Neural progenitor cell (in vitro differentiated cells): Measurements from ENCODE around the gene C8G. TPM values are rescaled to one million over a fixed set of nuclear protein-coding genes. Genes with fewer than 3 reads are reported as not detected.

ENCODE experiments used
- DNase-seq: peaks from one replicate; pipeline ENCODE4 v3.0.0-alpha.2; 2016; ENCODE audit warnings: low spot score
- H2AFZ ChIP-seq: fragments of 200-600 bp; sonication (generic); replicated peaks from 2 replicates; pipeline ENCODE4 v1.6.1; 2016; ENCODE audit warnings: antibody characterized with exemption
- H3F3A ChIP-seq: fragments of 200-600 bp; sonication (generic); 2 replicates; pipeline ENCODE4 v1.6.1; 2016; ENCODE audit warnings: antibody characterized with exemption, low read depth
- H3K27ac ChIP-seq: fragments of 200-600 bp; sonication (generic); 2 replicates; pipeline ENCODE4 v1.5.1; 2016; ENCODE audit warnings: mild to moderate bottlenecking
- H3K27me3 ChIP-seq: fragments of 200-600 bp; sonication (generic); 2 replicates; pipeline ENCODE4 v1.6.1; 2016; ENCODE audit warnings: mild to moderate bottlenecking, moderate library complexity
- H3K36me3 ChIP-seq: fragments of 200-600 bp; sonication (generic); 2 replicates; pipeline ENCODE4 v1.5.1; 2016
- H3K4me1 ChIP-seq: fragments of 200-600 bp; sonication (generic); 2 replicates; pipeline ENCODE4 v1.6.1; 2016; ENCODE audit warnings: mixed run types
- H3K4me2 ChIP-seq: fragments of 200-600 bp; sonication (generic); 2 replicates; pipeline ENCODE4 v1.6.1; 2016
- H3K4me3 ChIP-seq: fragments of 200-600 bp; sonication (generic); 2 replicates; pipeline ENCODE4 v1.5.1; 2016
- H3K79me2 ChIP-seq: fragments of 200-600 bp; sonication (generic); 2 replicates; pipeline ENCODE4 v1.6.1; 2016; ENCODE audit warnings: low read depth
- H3K9ac ChIP-seq: fragments of 200-600 bp; sonication (generic); 2 replicates; pipeline ENCODE4 v1.6.1; 2016
- H3K9me3 ChIP-seq: fragments of 200-600 bp; sonication (generic); 2 replicates; pipeline ENCODE4 v1.5.1; 2016; ENCODE audit warnings: low read depth
- H4K20me1 ChIP-seq: fragments of 200-600 bp; sonication (generic); 2 replicates; pipeline ENCODE4 v1.6.1; 2016; ENCODE audit warnings: low read depth
- H3K27ac Mint-ChIP-seq: 3 replicates; pipeline ENCODE4 v1.8.0; 2021; ENCODE audit warnings: mixed read lengths
- H3K27me3 Mint-ChIP-seq: 2 replicates; pipeline ENCODE4 v1.8.0; 2022; ENCODE audit warnings: low read depth, mild to moderate bottlenecking, inconsistent platforms, moderate library complexity, mixed read lengths; ENCODE audit not compliant: insufficient read depth
- H3K36me3 Mint-ChIP-seq: 3 replicates; pipeline ENCODE4 v1.8.0; 2021; ENCODE audit warnings: mixed read lengths
- H3K4me1 Mint-ChIP-seq: 3 replicates; pipeline ENCODE4 v1.8.0; 2021; ENCODE audit warnings: mixed read lengths
- H3K4me3 Mint-ChIP-seq: 3 replicates; pipeline ENCODE4 v1.8.0; 2021; ENCODE audit warnings: mild to moderate bottlenecking, moderate library complexity, mixed read lengths
- H3K9me3 Mint-ChIP-seq: 3 replicates; pipeline ENCODE4 v1.8.0; 2020; ENCODE audit warnings: mixed read lengths
- CTCF ChIP-seq: fragments of 200-600 bp; sonication (generic); IDR thresholded peaks from 2 replicates; pipeline ENCODE4 v1.5.1; 2017; ENCODE audit warnings: antibody characterized with exemption, mild to moderate bottlenecking
- EZH2 ChIP-seq: fragments of 200-600 bp; sonication (generic); IDR thresholded peaks from 2 replicates; pipeline ENCODE4 v1.6.1; 2017; ENCODE audit warnings: antibody characterized with exemption, mild to moderate bottlenecking, moderate library complexity
- EZH2phosphoT487 ChIP-seq: fragments of 200-600 bp; sonication (generic); IDR thresholded peaks from 2 replicates; pipeline ENCODE4 v1.6.1; 2017; ENCODE audit warnings: antibody characterized with exemption
- total RNA-seq: library from RNA; depleted of rRNA; stranded (reverse); fragments of >200 nt; gene quantifications from 2 replicates; pipeline ENCODE4 v1.2.3, GENCODE V29; 2015; ENCODE audit warnings: low replicate concordance

C8G gene
- total RNA-seq, 1 donor from 2014 or later = not detected

GRCh38 chr9:136922540-136922939 lies 22.5 kb upstream of the C8G start:
- no peaks in the 10 kb centered on the region for H3K9me3 ChIP-seq
- no peaks in the 10 kb centered on the region for H3K79me2 ChIP-seq
- no peak overlapping the region for H3K27ac Mint-ChIP-seq
- TF ChIP-seq CTCF (no peak), EZH2 (no peak), EZH2phosphoT487 (no peak)
- H3K9ac ChIP-seq = no peak overlapping the region
- H2AFZ ChIP-seq = no peak overlapping the region
- no peak for DNase-seq
- H4K20me1 ChIP-seq = no peaks in the 10 kb centered on the region
- no peaks in the 10 kb centered on the region for H3K4me1 ChIP-seq
- H3K4me3 Mint-ChIP-seq = no peak overlapping the region
- no peak overlapping the region for H3K4me2 ChIP-seq
- no peaks in the 10 kb centered on the region for H3K9me3 Mint-ChIP-seq
- no peaks in the 10 kb centered on the region for H3K27me3 ChIP-seq
- peaks cover 3% of the 10 kb centered on the region for H3K27me3 Mint-ChIP-seq
- H3K36me3 ChIP-seq = no peaks in the 10 kb centered on the region
- H3F3A ChIP-seq = no peaks in the 10 kb centered on the region
- H3K36me3 Mint-ChIP-seq = peaks cover 9% of the 10 kb centered on the region
- H3K27ac ChIP-seq = no peak overlapping the region
- no peaks in the 10 kb centered on the region for H3K4me1 Mint-ChIP-seq
- no peak overlapping the region for H3K4me3 ChIP-seq

- H3K27me3 Mint-ChIP-seq = peaks cover 3% of the 10 kb centered on the region
Observed at GRCh38 chr9:136923881-136924280, 21.2 kb upstream of the C8G start.

DNA sequence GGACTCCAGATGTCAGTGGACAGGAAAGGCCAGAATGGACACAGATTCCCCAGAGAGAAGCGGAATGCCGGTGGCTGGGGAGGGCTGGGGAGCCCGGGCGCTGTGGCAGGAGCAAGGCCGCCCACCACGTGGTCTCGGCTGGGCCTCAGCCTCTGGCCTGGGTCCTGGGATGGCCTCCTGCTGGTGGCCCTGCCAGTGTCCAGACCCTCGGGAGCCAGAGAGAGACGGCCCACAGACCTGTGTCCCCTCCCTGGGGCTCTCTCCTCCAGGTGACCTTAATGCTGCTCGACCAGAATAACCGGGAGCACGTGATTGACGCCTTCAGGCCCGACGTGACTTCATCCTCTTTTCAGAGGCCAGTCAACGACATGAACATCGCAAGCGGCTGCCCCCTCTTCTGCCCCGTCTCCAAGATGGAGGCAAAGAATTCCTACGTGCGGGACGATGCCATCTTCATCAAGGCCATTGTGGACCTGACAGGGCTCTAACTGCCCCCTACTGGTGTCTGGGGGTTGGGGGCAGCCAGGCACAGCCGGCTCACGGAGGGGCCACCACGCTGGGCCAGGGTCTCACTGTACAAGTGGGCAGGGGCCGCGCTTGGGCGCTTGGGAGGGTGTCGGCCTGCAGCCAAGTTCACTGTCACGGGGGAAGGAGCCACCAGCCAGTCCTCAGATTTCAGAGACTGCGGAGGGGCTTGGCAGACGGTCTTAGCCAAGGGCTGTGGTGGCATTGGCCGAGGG lies 19.5 kb upstream of the C8G start:
- H3K4me2 ChIP-seq = no peak overlapping the region
- peaks cover 3% of the 10 kb centered on the region for H4K20me1 ChIP-seq
- H3K27me3 Mint-ChIP-seq = no peaks in the 10 kb centered on the region
- no peak overlapping the region for H3K4me3 ChIP-seq
- H3F3A ChIP-seq = no peaks in the 10 kb centered on the region
- no peaks in the 10 kb centered on the region for H3K9me3 ChIP-seq
- H3K36me3 ChIP-seq = no peaks in the 10 kb centered on the region
- H3K4me3 Mint-ChIP-seq = no peak overlapping the region
- H3K4me1 Mint-ChIP-seq = no peaks in the 10 kb centered on the region
- no peaks in the 10 kb centered on the region for H3K79me2 ChIP-seq
- H3K36me3 Mint-ChIP-seq = peaks cover 6% of the 10 kb centered on the region
- no peak overlapping the region for H3K27ac ChIP-seq
- no peak overlapping the region for H2AFZ ChIP-seq
- TF ChIP-seq CTCF (peak; percentile 14), EZH2phosphoT487 (no peak), EZH2 (no peak)
- no peaks in the 10 kb centered on the region for H3K27me3 ChIP-seq
- no peaks in the 10 kb centered on the region for H3K4me1 ChIP-seq
- no peak for DNase-seq
- no peaks in the 10 kb centered on the region for H3K9me3 Mint-ChIP-seq
- no peak overlapping the region for H3K9ac ChIP-seq
- H3K27ac Mint-ChIP-seq = no peak overlapping the region

More at GRCh38 chr9:136923881-136924280, 21.2 kb upstream of the C8G start:
- H3K4me2 ChIP-seq = no peak overlapping the region
- Mint-ChIP-seq H3K27ac (no peak overlapping the region), H3K9me3 (no peaks in the 10 kb centered on the region), H3K4me1 (no peaks in the 10 kb centered on the region), H3K4me3 (no peak overlapping the region), H3K36me3 (peaks cover 12% of the 10 kb centered on the region)
- H2AFZ ChIP-seq = no peak overlapping the region
- DNase-seq = no peak
- no peak overlapping the region for H3K27ac ChIP-seq
- H4K20me1 ChIP-seq = peaks cover 3% of the 10 kb centered on the region
- H3F3A ChIP-seq = no peaks in the 10 kb centered on the region
- no peaks in the 10 kb centered on the region for H3K27me3 ChIP-seq
- no peaks in the 10 kb centered on the region for H3K4me1 ChIP-seq
- H3K36me3 ChIP-seq = no peaks in the 10 kb centered on the region
- TF ChIP-seq EZH2 = no peak
- TF ChIP-seq CTCF = no peak
- TF ChIP-seq EZH2phosphoT487 = no peak
- no peaks in the 10 kb centered on the region for H3K9me3 ChIP-seq
- no peak overlapping the region for H3K4me3 ChIP-seq
- H3K9ac ChIP-seq = no peak overlapping the region
- H3K79me2 ChIP-seq = no peaks in the 10 kb centered on the region
